K562 (cell line): Measurements from ENCODE around the gene SYNGR4. TPM values are rescaled to one million over a fixed set of nuclear protein-coding genes. Genes with fewer than 3 reads are reported as not detected.

ENCODE experiments used
- CHD2 ChIP-seq: IDR thresholded peaks from 2 replicates; pipeline ENCODE4 v1.6.1; 2011; ENCODE audit warnings: low read depth, low read length
- CTBP1 ChIP-seq: fragments of 450-650 bp; IDR thresholded peaks from 2 replicates; pipeline ENCODE4 v1.6.1; 2016; ENCODE audit warnings: borderline replicate concordance
- ESRRB ChIP-seq: fragments of 250-450 bp; sonication (Bioruptor Pico); IDR thresholded peaks from 2 replicates; pipeline ENCODE4 v1.5.0; 2020; ENCODE audit warnings: mild to moderate bottlenecking, moderate library complexity, borderline replicate concordance
- ETS2 ChIP-seq: IDR thresholded peaks from 2 replicates; pipeline ENCODE4 v1.6.1; 2016; ENCODE audit warnings: borderline replicate concordance, missing genetic modification characterization, mild to moderate bottlenecking, moderate library complexity, missing compliant biosample characterization; ENCODE audit not compliant: poor library complexity, severe bottlenecking
- ETV5 ChIP-seq: sonication (generic); formaldehyde crosslinking; IDR thresholded peaks from 2 replicates; pipeline ENCODE4 v1.4.0; 2020; ENCODE audit warnings: low read depth, mild to moderate bottlenecking, missing genetic modification reagents
- FIP1L1 ChIP-seq: fragments of 200-400 bp; formaldehyde crosslinking; IDR thresholded peaks from 2 replicates; pipeline ENCODE4 v1.6.1; 2018; ENCODE audit warnings: mild to moderate bottlenecking, low read depth, low read length; ENCODE audit not compliant: poor library complexity, severe bottlenecking
- HIVEP1 ChIP-seq: fragments of 250-450 bp; sonication (Bioruptor Pico); IDR thresholded peaks from 2 replicates; pipeline ENCODE4 v1.4.0; 2020; ENCODE audit warnings: mild to moderate bottlenecking
- KAT8 ChIP-seq: fragments of 450-650 bp; IDR thresholded peaks from 2 replicates; pipeline ENCODE4 v1.6.1; 2016; ENCODE audit warnings: low read depth, mild to moderate bottlenecking
- KLF16 ChIP-seq: IDR thresholded peaks from 2 replicates; pipeline ENCODE4 v1.6.1; 2016; ENCODE audit warnings: antibody characterized with exemption
- MAFG ChIP-seq: fragments of 450-650 bp; conservative IDR thresholded peaks from 2 replicates; pipeline ENCODE4 v1.6.1; 2016; ENCODE audit warnings: missing genetic modification characterization, missing compliant biosample characterization
- MCM2 ChIP-seq: fragments of 450-650 bp; IDR thresholded peaks from 2 replicates; pipeline ENCODE4 v1.6.1; 2017; ENCODE audit warnings: low read depth, mild to moderate bottlenecking
- MTA1 ChIP-seq: fragments of 450-650 bp; IDR thresholded peaks from 2 replicates; pipeline ENCODE4 v1.6.1; 2017; ENCODE audit warnings: borderline replicate concordance
- MYC ChIP-seq, 2 experiments: fragments of 250-450 bp in 1 of 2; sonication (Bioruptor Pico) in 1 of 2; IDR thresholded peaks; 2 replicates each; pipeline versions ENCODE4 v1.5.1 to v1.6.1; 2012 to 2021; ENCODE audit warnings: low read depth in 2 of 2, borderline replicate concordance in 1 of 2, improper control_type of control experiment in 1 of 2, low read length in 1 of 2, mild to moderate bottlenecking in 1 of 2, moderate library complexity in 1 of 2
- POLR2G ChIP-seq: fragments of 200-400 bp; formaldehyde crosslinking; IDR thresholded peaks from 2 replicates; pipeline ENCODE4 v1.6.1; 2017; ENCODE audit warnings: low read depth, mild to moderate bottlenecking, antibody characterized with exemption, low read length, moderate library complexity
- POLR3A ChIP-seq: IDR thresholded peaks from 2 replicates; pipeline ENCODE4 v1.6.1; 2011; ENCODE audit warnings: borderline replicate concordance, mild to moderate bottlenecking, moderate library complexity; ENCODE audit not compliant: insufficient read length, insufficient read depth; ENCODE audit errors: extremely low read depth
- RBM34 ChIP-seq: fragments of 200-400 bp; formaldehyde crosslinking; IDR thresholded peaks from 2 replicates; pipeline ENCODE4 v1.6.1; 2018; ENCODE audit warnings: low read length, borderline replicate concordance; ENCODE audit not compliant: insufficient read depth
- STAT6 ChIP-seq: sonication (generic); formaldehyde crosslinking; IDR thresholded peaks from 2 replicates; pipeline ENCODE4 v1.8.1; 2023; ENCODE audit warnings: mild to moderate bottlenecking, missing genetic modification reagents
- TCF7 ChIP-seq: sonication (generic); IDR thresholded peaks from 2 replicates; pipeline ENCODE4 v1.6.1; 2016; ENCODE audit warnings: antibody characterized with exemption, borderline replicate concordance
- THRA ChIP-seq: fragments of 450-650 bp; IDR thresholded peaks from 2 replicates; pipeline ENCODE4 v1.6.1; 2017; ENCODE audit warnings: mild to moderate bottlenecking, moderate library complexity
- ZKSCAN8 ChIP-seq: fragments of 200-800 bp; sonication (Bioruptor generic); IDR thresholded peaks from 2 replicates; pipeline ENCODE4 v1.6.1; 2016; ENCODE audit warnings: missing genetic modification characterization, missing compliant biosample characterization
- ZNF280B ChIP-seq: fragments of 250-450 bp; sonication (Bioruptor Pico); IDR thresholded peaks from 2 replicates; pipeline ENCODE4 v1.5.1; 2021; ENCODE audit warnings: mild to moderate bottlenecking
- polyA plus RNA-seq, 8 experiments: library from polyadenylated mRNA; depleted of rRNA in 4 of 8; stranded (reverse) in 5 of 8; unstranded in 3 of 8; fragments of >200 nt; fragmentation: Nextera tagmentation in 2 of 8; fragmentation: Illumina TruSeq in 1 of 8; extraction: Ambion mirVana in 2 of 8; extraction: Trizol in 1 of 8; gene quantifications; 2 replicates each; pipeline versions ENCODE4 v1.2.1 to v1.2.3, GENCODE V29; 2011 to 2014; ENCODE audit warnings: inconsistent platforms in 1 of 8, missing spikeins in 1 of 8
- total RNA-seq, 7 experiments: library from RNA; depleted of rRNA in 6 of 7; stranded (reverse); fragments of >200 nt in 6 of 7; fragmentation: Illumina TruSeq in 2 of 7; extraction: Trizol in 2 of 7; gene quantifications; 2 replicates each; pipeline versions ENCODE4 v1.2.1 to v1.2.3, GENCODE V29; 2011 to 2021; ENCODE audit warnings: low replicate concordance in 1 of 7

Gene SYNGR4
- total and polyA plus RNA-seq, 9 of the 15 experiments (the other 6 are each of a cell fraction or from before 2014, with no cell fraction given) = 0.07 to 0.14 TPM; not detected in 7

GRCh38 chr19:48332662-48333466 lies 31.3 kb upstream of the SYNGR4 start (continued):
- TF ChIP-seq POLR2G (peak; percentile 62), KAT8 (no peak), MCM2 (no peak), MYC (IDR thresholded peaks at IDR 0.05; ENCODE audit: low read depth, low read length) (peak; percentile 34; the same call in 1 of the 2 replicates), MYC (CRISPR knock-in tag; IDR thresholded peaks at IDR 0.05; ENCODE audit: borderline replicate concordance, low read depth) (no peak), FIP1L1 (no peak), RBM34 (no peak), CHD2 (0 out of 2 replicates have a peak, but pooled peaks have one; percentile 41), POLR3A (no peak), ESRRB (CRISPR knock-in tag) (no peak), ZNF280B (CRISPR knock-in tag) (no peak), MTA1 (peak; percentile 74), MAFG (tag) (peak; percentile 35), ETV5 (CRISPR knock-in tag) (no peak; the same call in 1 of the 2 replicates), KLF16 (no peak), ZKSCAN8 (CRISPR knock-in tag) (no peak), HIVEP1 (CRISPR knock-in tag) (no peak), STAT6 (no peak), TCF7 (no peak), ETS2 (tag) (no peak), THRA (no peak), CTBP1 (peak; percentile 57)
